ENCODE measurements around the gene COL28A1.

The COL28A1 gene

DNA sequence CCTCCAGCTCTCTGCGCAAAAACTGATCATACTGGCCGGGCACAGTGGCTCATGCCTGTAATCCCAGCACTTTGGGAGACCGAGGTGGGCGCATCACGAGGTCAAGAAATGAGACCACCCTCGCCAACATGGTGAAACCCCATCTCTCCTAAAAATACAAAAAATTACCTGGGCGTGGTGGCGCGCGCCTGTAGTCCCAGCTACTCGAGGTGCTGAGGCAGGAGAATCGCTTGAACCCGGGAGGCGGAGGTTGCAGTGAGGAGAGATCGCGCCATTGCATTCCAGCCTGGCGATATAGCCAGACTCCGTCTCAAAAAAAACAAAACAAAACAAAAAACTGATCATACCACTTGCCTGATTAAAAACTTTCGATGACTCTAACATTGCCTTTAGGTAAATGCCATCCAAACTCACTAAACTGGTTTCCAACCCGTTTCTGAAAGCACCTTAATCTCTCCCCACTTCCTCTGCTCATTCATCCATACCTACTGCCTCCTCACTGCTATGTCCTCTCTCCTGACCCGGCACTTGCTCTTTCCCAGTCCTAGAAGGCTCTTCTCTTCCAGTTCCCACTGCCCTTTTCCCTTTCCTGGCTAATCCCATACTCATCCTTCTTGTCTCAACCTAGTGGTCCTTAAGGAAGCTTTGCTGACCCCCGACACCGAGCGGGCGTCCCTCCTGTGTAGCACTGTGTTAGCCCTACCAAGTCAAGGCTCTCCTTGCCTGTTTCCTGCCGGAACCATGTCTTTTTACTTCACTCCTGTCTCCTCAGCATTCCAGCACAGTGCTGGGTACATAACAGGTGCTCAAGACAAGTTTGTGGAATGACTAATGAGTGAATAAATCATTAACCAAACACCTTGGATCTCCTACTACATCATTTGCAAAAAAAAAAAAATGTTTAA is 30.3 kb upstream of the COL28A1 start:
- Histone ChIP-seq H3K27me3 (ENCODE audit: insufficient read depth, low read length, poor library complexity) (no peaks in the 10 kb centered on the region), H3K79me2 (ENCODE audit: insufficient read depth, low read length) (peaks cover 29% of the 10 kb centered on the region), H2AFZ (ENCODE audit: low read depth, low read length) (peak overlapping the region; percentile 98), H3K4me1 (ENCODE audit: insufficient read depth, low read length) (peaks cover 40% of the 10 kb centered on the region), H3K9me3 (ENCODE audit: insufficient read depth, low read length, severe bottlenecking) (no peaks in the 10 kb centered on the region), H3K4me3 (ENCODE audit: low read depth in 1 of 2, low read length in 2 of 2) (peak overlapping the region; percentile 67 to 87; a peak in 3 of 4 replicates), H3K36me3 (ENCODE audit: insufficient read depth, low read length) (no peaks in the 10 kb centered on the region), H4K20me1 (ENCODE audit: insufficient read depth, low read length) (no peaks in the 10 kb centered on the region), H3K4me2 (ENCODE audit: insufficient read depth, low read length) (peak overlapping the region; percentile 74), H3K9ac (ENCODE audit: low read depth, low read length) (peak overlapping the region; percentile 91), H3K27ac (ENCODE audit: low read length) (peak overlapping the region; percentile 58)
- peak; percentile 24; the same call in 2 of the 3 replicates for ATAC-seq (ENCODE audit: insufficient read depth, low read depth)
- DNase-seq = peak; percentile 13
- no peak for TF ChIP-seq EZH2 (IDR thresholded peaks at IDR 0.05; ENCODE audit: borderline replicate concordance, low read depth, low read length, severe bottlenecking)
- TF ChIP-seq, protein P1, sequence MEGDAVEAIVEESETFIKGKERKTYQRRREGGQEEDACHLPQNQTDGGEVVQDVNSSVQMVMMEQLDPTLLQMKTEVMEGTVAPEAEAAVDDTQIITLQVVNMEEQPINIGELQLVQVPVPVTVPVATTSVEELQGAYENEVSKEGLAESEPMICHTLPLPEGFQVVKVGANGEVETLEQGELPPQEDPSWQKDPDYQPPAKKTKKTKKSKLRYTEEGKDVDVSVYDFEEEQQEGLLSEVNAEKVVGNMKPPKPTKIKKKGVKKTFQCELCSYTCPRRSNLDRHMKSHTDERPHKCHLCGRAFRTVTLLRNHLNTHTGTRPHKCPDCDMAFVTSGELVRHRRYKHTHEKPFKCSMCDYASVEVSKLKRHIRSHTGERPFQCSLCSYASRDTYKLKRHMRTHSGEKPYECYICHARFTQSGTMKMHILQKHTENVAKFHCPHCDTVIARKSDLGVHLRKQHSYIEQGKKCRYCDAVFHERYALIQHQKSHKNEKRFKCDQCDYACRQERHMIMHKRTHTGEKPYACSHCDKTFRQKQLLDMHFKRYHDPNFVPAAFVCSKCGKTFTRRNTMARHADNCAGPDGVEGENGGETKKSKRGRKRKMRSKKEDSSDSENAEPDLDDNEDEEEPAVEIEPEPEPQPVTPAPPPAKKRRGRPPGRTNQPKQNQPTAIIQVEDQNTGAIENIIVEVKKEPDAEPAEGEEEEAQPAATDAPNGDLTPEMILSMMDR (IDR thresholded peaks at IDR 0.05; ENCODE audit: borderline replicate concordance, extremely low read depth, low read length, poor library complexity, severe bottlenecking) = no peak

DNA sequence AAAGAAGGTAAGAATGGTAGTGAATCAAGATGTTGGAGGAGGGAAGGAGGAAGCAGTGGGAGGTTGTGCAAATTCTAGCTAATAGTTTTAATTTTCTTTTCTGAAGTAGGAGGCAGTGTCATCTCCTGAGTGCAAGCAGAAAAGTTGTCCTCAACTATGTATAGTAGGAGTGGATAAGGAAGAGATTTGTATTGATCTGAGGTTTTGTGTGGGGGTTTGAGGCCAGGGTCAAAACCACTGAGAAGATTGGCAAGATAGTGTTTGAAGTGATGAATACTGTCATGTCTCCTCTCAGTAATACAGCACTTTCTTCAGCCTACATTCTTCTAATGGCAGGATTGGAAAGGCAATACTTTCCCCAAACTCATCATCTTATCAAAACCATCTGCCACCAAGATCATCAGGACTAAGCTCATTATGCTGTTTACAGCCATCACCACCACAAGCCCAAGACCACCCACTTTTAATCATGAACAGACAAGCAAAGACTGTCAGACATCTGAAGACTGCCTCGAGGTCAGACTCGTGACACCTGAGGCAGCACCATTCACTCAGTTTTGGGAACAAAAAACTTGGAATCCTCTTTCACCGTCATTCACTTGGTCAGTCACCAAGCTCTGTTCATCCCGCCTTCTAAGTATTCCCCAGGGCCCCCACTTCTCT is 29.5 kb upstream of the COL28A1 start:
- H3K27ac ChIP-seq (ENCODE audit: low read length) = no peak overlapping the region
- peaks cover 26% of the 10 kb centered on the region for H3K79me2 ChIP-seq (ENCODE audit: insufficient read depth, low read length)
- no peaks in the 10 kb centered on the region for H4K20me1 ChIP-seq (ENCODE audit: insufficient read depth, low read length)
- H3K27me3 ChIP-seq (ENCODE audit: insufficient read depth, low read length, poor library complexity) = no peaks in the 10 kb centered on the region
- H3K36me3 ChIP-seq (ENCODE audit: insufficient read depth, low read length) = no peaks in the 10 kb centered on the region
- TF ChIP-seq, protein P1 (IDR thresholded peaks at IDR 0.05; ENCODE audit: borderline replicate concordance, extremely low read depth, low read length, poor library complexity, severe bottlenecking) = no peak
- TF ChIP-seq EZH2 (IDR thresholded peaks at IDR 0.05; ENCODE audit: borderline replicate concordance, low read depth, low read length, severe bottlenecking) = no peak
- no peak for ATAC-seq (ENCODE audit: insufficient read depth, low read depth)
- no peak overlapping the region for H3K4me3 ChIP-seq (ENCODE audit: low read depth in 1 of 2, low read length in 2 of 2)
- 0 out of 2 replicates have a peak overlapping the region, but pooled peaks have one; percentile 10 for H2AFZ ChIP-seq (ENCODE audit: low read depth, low read length)
- H3K4me1 ChIP-seq (ENCODE audit: insufficient read depth, low read length) = peaks cover 40% of the 10 kb centered on the region
- H3K9me3 ChIP-seq (ENCODE audit: insufficient read depth, low read length, severe bottlenecking) = no peaks in the 10 kb centered on the region
- no peak for DNase-seq
- no peak overlapping the region for H3K9ac ChIP-seq (ENCODE audit: low read depth, low read length)
- no peak overlapping the region for H3K4me2 ChIP-seq (ENCODE audit: insufficient read depth, low read length)

DNA sequence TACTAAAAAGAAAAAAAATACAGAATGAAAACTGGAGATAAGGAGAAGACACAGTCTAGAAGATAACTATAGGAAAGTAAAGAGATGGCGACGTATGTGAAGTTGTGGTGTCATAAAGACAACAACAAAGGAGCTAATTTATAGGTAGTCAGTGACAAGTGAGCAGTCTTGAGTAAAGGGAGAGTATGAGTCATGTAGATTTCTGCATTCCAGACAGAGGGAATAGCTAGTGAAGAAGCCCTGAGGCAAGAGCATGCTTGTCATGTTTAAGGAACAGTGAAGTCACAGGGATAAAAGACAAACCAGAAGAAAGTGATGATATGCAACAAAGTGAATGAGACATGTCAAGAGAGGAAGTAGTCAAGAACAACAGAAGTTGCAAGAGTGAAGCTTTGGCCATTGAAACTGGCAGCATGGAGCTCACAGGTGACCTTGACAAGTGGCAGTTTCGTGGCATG is 28.7 kb upstream of the COL28A1 start:
- Histone ChIP-seq H3K4me1 (ENCODE audit: insufficient read depth, low read length) (peaks cover 35% of the 10 kb centered on the region), H3K36me3 (ENCODE audit: insufficient read depth, low read length) (no peaks in the 10 kb centered on the region), H4K20me1 (ENCODE audit: insufficient read depth, low read length) (no peaks in the 10 kb centered on the region), H2AFZ (ENCODE audit: low read depth, low read length) (no peak overlapping the region), H3K4me3 (ENCODE audit: low read depth in 1 of 2, low read length in 2 of 2) (no peak overlapping the region), H3K27ac (ENCODE audit: low read length) (no peak overlapping the region), H3K79me2 (ENCODE audit: insufficient read depth, low read length) (peaks cover 21% of the 10 kb centered on the region), H3K9me3 (ENCODE audit: insufficient read depth, low read length, severe bottlenecking) (no peaks in the 10 kb centered on the region), H3K4me2 (ENCODE audit: insufficient read depth, low read length) (no peak overlapping the region), H3K9ac (ENCODE audit: low read depth, low read length) (no peak overlapping the region), H3K27me3 (ENCODE audit: insufficient read depth, low read length, poor library complexity) (no peaks in the 10 kb centered on the region)
- no peak for TF ChIP-seq EZH2 (IDR thresholded peaks at IDR 0.05; ENCODE audit: borderline replicate concordance, low read depth, low read length, severe bottlenecking)
- TF ChIP-seq, protein P1 (IDR thresholded peaks at IDR 0.05; ENCODE audit: borderline replicate concordance, extremely low read depth, low read length, poor library complexity, severe bottlenecking) = no peak
- ATAC-seq (ENCODE audit: insufficient read depth, low read depth) (no peak), DNase-seq (no peak)
